H1 (cell line): Measurements from ENCODE around the gene VSIR. TPM values are rescaled to one million over a fixed set of nuclear protein-coding genes. Genes with fewer than 3 reads are reported as not detected.

Experiments
- CTCF ChIA-PET: fragments of 300-600 bp; sonication (Branson Sonifier 250); formaldehyde crosslinking; loops from one replicate; lab custom pipeline; 2021; ENCODE audit not compliant: partially characterized antibody; lab: Charles Lee
- POLR2A ChIA-PET: fragments of 300-600 bp; sonication (Branson Sonifier 250); formaldehyde crosslinking; loops from one replicate; lab custom pipeline; 2021; ENCODE audit warnings: inconsistent platforms; ENCODE audit not compliant: partially characterized antibody; lab: Charles Lee
- DNase-seq, 2 experiments: peaks; one replicate each; pipeline versions ENCODE4 v3.0.0 to v3.0.0-alpha.2; 2010 to 2022; ENCODE audit warnings: low spot score in 2 of 2, low read depth in 1 of 2, mixed read lengths in 1 of 2
- FAIRE-seq: peaks from 2 replicates; lab custom pipeline; 2011; peaks lifted over from hg19 to GRCh38; lab: Jason Lieb, UNC
- H2AFZ ChIP-seq: 2 replicates; pipeline ENCODE4 v1.8.1; 2012; ENCODE audit warnings: low read length, inconsistent platforms
- H2AK5ac ChIP-seq: 2 replicates; pipeline ENCODE4 v1.6.1; 2013; ENCODE audit warnings: low read depth, low read length
- H2BK120ac ChIP-seq: replicated peaks from 2 replicates; pipeline ENCODE3; 2013; ENCODE audit warnings: low read depth, low read length, inconsistent platforms
- H2BK12ac ChIP-seq: 2 replicates; pipeline ENCODE4 v1.6.1; 2013; ENCODE audit warnings: low read depth, low read length
- H2BK15ac ChIP-seq: 2 replicates; pipeline ENCODE4 v1.6.1; 2013; ENCODE audit warnings: low read length
- H2BK20ac ChIP-seq: 2 replicates; pipeline ENCODE4 v1.6.1; 2013; ENCODE audit warnings: low read length
- H2BK5ac ChIP-seq: 2 replicates; pipeline ENCODE4 v1.6.1; 2013; ENCODE audit warnings: low read depth, low read length
- H3K14ac ChIP-seq: 2 replicates; pipeline ENCODE4 v1.6.1; 2013; ENCODE audit warnings: inconsistent platforms; ENCODE audit not compliant: insufficient read length
- H3K18ac ChIP-seq: 2 replicates; pipeline ENCODE4 v1.6.1; 2013; ENCODE audit warnings: low read length; ENCODE audit errors: extremely low read depth
- H3K23ac ChIP-seq: 2 replicates; pipeline ENCODE4 v1.6.1; 2013; ENCODE audit warnings: inconsistent platforms; ENCODE audit not compliant: insufficient read length
- H3K23me2 ChIP-seq: 2 replicates; pipeline ENCODE4 v1.6.1; 2013; ENCODE audit warnings: low read depth, low read length
- H3K27ac ChIP-seq: 2 replicates; pipeline ENCODE4 v1.6.1; 2011; ENCODE audit warnings: low read depth, low read length, inconsistent platforms
- H3K27me3 ChIP-seq, 4 experiments: replicated peaks in 1 of 4; 1 replicate in 1 of 4; 2 replicates in 3 of 4; pipeline versions ENCODE4 v1.6.1 to v1.8.1; 2011 to 2013; ENCODE audit warnings: low read length in 3 of 4, mild to moderate bottlenecking in 3 of 4, inconsistent platforms in 2 of 4, mixed read lengths in 2 of 4, moderate library complexity in 1 of 4; ENCODE audit not compliant: control insufficient read depth in 3 of 4, insufficient read depth in 3 of 4; ENCODE audit errors: extremely low read depth in 1 of 4
- H3K36me3 ChIP-seq, 4 experiments: 2 replicates each; pipeline versions ENCODE4 v1.6.1 to v1.8.1; 2011 to 2013; ENCODE audit warnings: mild to moderate bottlenecking in 4 of 4, low read length in 3 of 4, moderate library complexity in 2 of 4, control low read depth in 1 of 4, inconsistent platforms in 1 of 4; ENCODE audit not compliant: insufficient read depth in 4 of 4, control insufficient read depth in 2 of 4
- H3K4ac ChIP-seq: replicated peaks from 2 replicates; pipeline ENCODE3; 2013; ENCODE audit warnings: low read length, low read depth, mixed read lengths, inconsistent platforms; ENCODE audit not compliant: insufficient read length
- H3K4me1 ChIP-seq, 4 experiments: replicated peaks in 1 of 4; 1 replicate in 1 of 4; 2 replicates in 3 of 4; pipeline versions ENCODE4 v1.6.1 to v1.8.1; 2011 to 2013; ENCODE audit warnings: low read length in 3 of 4, inconsistent platforms in 2 of 4, mixed read lengths in 1 of 4; ENCODE audit not compliant: insufficient read depth in 4 of 4, control insufficient read depth in 3 of 4
- H3K4me2 ChIP-seq, 2 experiments: 2 replicates each; pipeline versions ENCODE4 v1.6.1 to v1.8.1; 2011 to 2013; ENCODE audit warnings: low read depth in 2 of 2, low read length in 2 of 2, control low read depth in 1 of 2, inconsistent platforms in 1 of 2, mild to moderate bottlenecking in 1 of 2; ENCODE audit not compliant: insufficient read depth in 1 of 2
- H3K4me3 ChIP-seq, 4 experiments: fragments of 200-600, 300-600 bp in 1 of 4; sonication (generic), shearing (Covaris generic), sonication (Bioruptor Twin) in 1 of 4; 2 replicates each; pipeline versions ENCODE4 v1.5.1 to v1.8.1; 2011 to 2016; ENCODE audit warnings: low read length in 4 of 4, low read depth in 3 of 4, control low read depth in 2 of 4, inconsistent platforms in 2 of 4, mild to moderate bottlenecking in 2 of 4, mixed read lengths in 1 of 4, moderate library complexity in 1 of 4; ENCODE audit not compliant: insufficient read depth in 2 of 4; ENCODE audit errors: extremely low read depth in 1 of 4
- H3K56ac ChIP-seq: replicated peaks from 2 replicates; pipeline ENCODE3; 2013; ENCODE audit warnings: low read depth, mild to moderate bottlenecking, mixed read lengths, low read length, inconsistent platforms; ENCODE audit not compliant: insufficient read length
- H3K79me1 ChIP-seq: 2 replicates; pipeline ENCODE4 v1.6.1; 2013; ENCODE audit warnings: low read depth, low read length, control low read depth
- H3K79me2 ChIP-seq, 2 experiments: 2 replicates each; pipeline versions ENCODE4 v1.6.1 to v1.8.1; 2012 to 2013; ENCODE audit warnings: low read length in 2 of 2, mild to moderate bottlenecking in 2 of 2, inconsistent platforms in 1 of 2; ENCODE audit not compliant: insufficient read depth in 2 of 2, control insufficient read depth in 1 of 2
- H3K9ac ChIP-seq, 4 experiments: replicated peaks in 1 of 4; 1 replicate in 1 of 4; 2 replicates in 3 of 4; pipeline versions ENCODE4 v1.6.1 to v1.8.1; 2011 to 2013; ENCODE audit warnings: low read depth in 3 of 4, low read length in 3 of 4, control low read depth in 2 of 4, mild to moderate bottlenecking in 2 of 4, moderate library complexity in 2 of 4, inconsistent platforms in 1 of 4; ENCODE audit errors: extremely low read depth in 1 of 4
- H3K9me3 ChIP-seq, 2 experiments: 2 replicates each; pipeline versions ENCODE4 v1.6.1 to v1.8.1; 2012 to 2013; ENCODE audit warnings: mild to moderate bottlenecking in 2 of 2, moderate library complexity in 2 of 2, control low read depth in 1 of 2, inconsistent platforms in 1 of 2, low read depth in 1 of 2, low read length in 1 of 2, mixed read lengths in 1 of 2; ENCODE audit not compliant: insufficient read depth in 2 of 2
- H4K20me1 ChIP-seq, 2 experiments: replicated peaks in 1 of 2; 2 replicates each; pipeline versions ENCODE3 to v1.8.1; 2011 to 2013; ENCODE audit warnings: inconsistent platforms in 2 of 2, low read length in 2 of 2, mild to moderate bottlenecking in 1 of 2; ENCODE audit not compliant: insufficient read depth in 2 of 2, control insufficient read depth in 1 of 2
- H4K5ac ChIP-seq: 2 replicates; pipeline ENCODE4 v1.6.1; 2013; ENCODE audit warnings: low read length, low read depth, mixed read lengths, inconsistent platforms; ENCODE audit not compliant: insufficient read length
- H4K8ac ChIP-seq: 2 replicates; pipeline ENCODE4 v1.8.0; 2013; ENCODE audit warnings: mild to moderate bottlenecking, moderate library complexity, low read length, inconsistent platforms; ENCODE audit not compliant: insufficient read depth; ENCODE audit errors: extremely low read depth
- H4K91ac ChIP-seq: replicated peaks from 2 replicates; pipeline ENCODE3; 2013; ENCODE audit warnings: low read length, mixed read lengths, inconsistent platforms; ENCODE audit not compliant: insufficient read length
- ASH2L ChIP-seq: fragments of 200-600, 300-600 bp; sonication (generic); IDR thresholded peaks from one replicate; pipeline ENCODE4 v1.7.1; 2017; ENCODE audit warnings: low read length
- ATF3 ChIP-seq: IDR thresholded peaks from 2 replicates; pipeline ENCODE4 v1.6.1; 2011; ENCODE audit warnings: low read depth, mild to moderate bottlenecking, low read length; ENCODE audit not compliant: insufficient read depth
- CBX5 ChIP-seq: fragments of 300-800, 300-1000 bp; sonication (generic); IDR thresholded peaks from 2 replicates; pipeline ENCODE4 v1.7.1; 2016; ENCODE audit warnings: antibody characterized with exemption, low read length, low read depth
- CTBP2 ChIP-seq: IDR thresholded peaks from 2 replicates; pipeline ENCODE4 v1.7.0; 2011; ENCODE audit warnings: borderline replicate concordance, mild to moderate bottlenecking, moderate library complexity, mixed read lengths, low read length; ENCODE audit not compliant: insufficient read depth, insufficient read length
- GTF2F1 ChIP-seq: IDR thresholded peaks from 2 replicates; pipeline ENCODE4 v1.6.1; 2012; ENCODE audit warnings: low read depth, low read length, improper control_type of control experiment, borderline replicate concordance
- HDAC6 ChIP-seq: IDR thresholded peaks from one replicate; pipeline ENCODE4 v1.7.1; 2012; ENCODE audit warnings: low read depth, mild to moderate bottlenecking, inconsistent platforms, low read length, moderate library complexity
- RFX5 ChIP-seq: IDR thresholded peaks from 2 replicates; pipeline ENCODE4 v1.6.1; 2011; ENCODE audit warnings: low read depth, low read length, improper control_type of control experiment, borderline replicate concordance
- RXRA ChIP-seq: IDR thresholded peaks from 2 replicates; pipeline ENCODE4 v1.6.1; 2011; ENCODE audit warnings: low read depth, mild to moderate bottlenecking, low read length, moderate library complexity; ENCODE audit not compliant: insufficient read depth
- SIRT6 ChIP-seq: IDR thresholded peaks from one replicate; pipeline ENCODE4 v1.7.1; 2012; ENCODE audit warnings: low read length, inconsistent platforms
- SP2 ChIP-seq: IDR thresholded peaks from 2 replicates; pipeline ENCODE4 v1.6.1; 2012; ENCODE audit warnings: mild to moderate bottlenecking, low read length, inconsistent platforms
- SUZ12 ChIP-seq: fragments of 200-600 bp; sonication (generic); IDR thresholded peaks from 2 replicates; pipeline ENCODE4 v1.6.1; 2012; ENCODE audit warnings: mild to moderate bottlenecking, inconsistent platforms, low read length, moderate library complexity, mixed read lengths
- TAF7 ChIP-seq: optimal IDR thresholded peaks from 2 replicates; pipeline ENCODE3; 2011; ENCODE audit warnings: low read depth, mild to moderate bottlenecking, inconsistent platforms, low read length, moderate library complexity, borderline replicate concordance
- TCF12 ChIP-seq: IDR thresholded peaks from 2 replicates; pipeline ENCODE4 v1.6.1; 2011; ENCODE audit warnings: low read depth, mild to moderate bottlenecking, low read length
- TEAD4 ChIP-seq: IDR thresholded peaks from 2 replicates; pipeline ENCODE4 v1.6.1; 2012; ENCODE audit warnings: low read depth, low read length, inconsistent platforms, mixed read lengths
- WGBS, 2 experiments: shearing (Covaris generic) in 1 of 2; methylation state at CpG; one replicate each; pipeline versions ENCODE4 v1.1.6 to v1.1.7; 2013 to 2015; ENCODE audit warnings: low lambda C conversion rate in 2 of 2, mixed read lengths in 2 of 2, inconsistent platforms in 1 of 2, low coverage in 1 of 2, missing lambda C conversion rate in 1 of 2; ENCODE audit not compliant: insufficient replicate concordance in 2 of 2, insufficient coverage in 1 of 2, insufficient read length in 1 of 2; ENCODE audit errors: extremely low coverage in 1 of 2, missing lambda C conversion rate in 1 of 2; 5-methylcytosine and 5-hydroxymethylcytosine counted together
- polyA plus RNA-seq, 7 experiments: library from polyadenylated mRNA; depleted of rRNA in 3 of 7; stranded (reverse) in 5 of 7; unstranded in 2 of 7; fragments of >200 nt in 5 of 7; fragments of 200-250 nt in 2 of 7; gene quantifications; 1 replicate in 5 of 7; 2 replicates in 1 of 7; 4 replicates in 1 of 7; pipeline versions ENCODE4 v1.2.1 to v1.2.3, GENCODE V29; 2011 to 2013; ENCODE audit warnings: missing spikeins in 2 of 7, mixed read lengths in 2 of 7
- total RNA-seq: library from RNA; stranded (reverse); fragmentation: NEBNext Ultra II Directional; extraction: Animal tissue kit (Norgen Biotek cat#: 25700); gene quantifications from 2 replicates; pipeline ENCODE4 v1.2.1, GENCODE V29; 2021

The VSIR gene
- total and polyA plus RNA-seq, 2 of the 8 experiments (the other 6 are each of a cell fraction or from before 2014, with no cell fraction given), result 0.33 TPM; not detected in 1

- H3K23ac ChIP-seq, result no peak overlapping the region
- H2BK5ac ChIP-seq, result no peak overlapping the region; the same call in 1 of the 2 replicates
- H4K8ac ChIP-seq, result no peak overlapping the region
- H3K9me3 ChIP-seq, result no peaks in the 10 kb centered on the region
- H4K91ac ChIP-seq, result no peak overlapping the region
- POLR2A ChIA-PET, result no interaction called here
- H3K23me2 ChIP-seq, result no peaks in the 10 kb centered on the region
- H3K4ac ChIP-seq, result no peak overlapping the region
- H3K9ac ChIP-seq, result no peak overlapping the region
- H3K18ac ChIP-seq, result no peak overlapping the region
- H3K4me1 ChIP-seq, result no peaks in the 10 kb centered on the region
- no peak overlapping the region for H2BK15ac ChIP-seq
- no peak overlapping the region for H3K27ac ChIP-seq
- H3K56ac ChIP-seq, result no peak overlapping the region
- H3K36me3 ChIP-seq, result no peaks in the 10 kb centered on the region
- DNase-seq (no peak), FAIRE-seq (no peak)
- H2AFZ ChIP-seq, result no peak overlapping the region
- H3K4me2 ChIP-seq, result no peak overlapping the region
- CTCF ChIA-PET, result interaction anchor here (0.7 to 1.4 kb wide), 3 partner anchors 13 to 97 kb away, joined by 3 to 4 read pairs (median 3); partner anchors contain the start of gene VSIR
- H4K5ac ChIP-seq, result no peak overlapping the region
- H3K27me3 ChIP-seq, result peaks cover 0 to 5% (median 0%) of the 10 kb centered on the region in 4 experiments; a peak in 2 of 7 replicates
- no peaks in the 10 kb centered on the region for H3K79me2 ChIP-seq
- H3K79me1 ChIP-seq, result no peaks in the 10 kb centered on the region
- no peak overlapping the region for H3K4me3 ChIP-seq
- WGBS, 2 experiments, result 98% methylated on average over 5 of the region's 10 CpGs; no CpG with 5 or more reads in 1 of the 2 experiments
- no peak overlapping the region for H2BK20ac ChIP-seq
- H2BK12ac ChIP-seq, result no peak overlapping the region
- no peak overlapping the region for H2AK5ac ChIP-seq
- no peak overlapping the region for H3K14ac ChIP-seq
- H4K20me1 ChIP-seq, result peaks cover 0 to 2% of the 10 kb centered on the region in 2 experiments
- no peak overlapping the region for H2BK120ac ChIP-seq
- TF ChIP-seq TCF12 (no peak), RFX5 (no peak), SP2 (no peak), SUZ12 (no peak), CBX5 (no peak), SIRT6 (no peak), RXRA (no peak), ASH2L (no peak), CTBP2 (no peak), HDAC6 (no peak), GTF2F1 (no peak), ATF3 (no peak), TAF7 (no peak), TEAD4 (no peak)
These were observed 25.8 kb upstream of the VSIR start for GRCh38 chr10:71799112-71799511.
